Effector memory CD4-positive, alpha-beta T cell (primary cell): ENCODE results near the gene ING5.

Source experiments
- DNase-seq, 3 donors: peaks; one replicate each; pipeline ENCODE4 v3.0.0-alpha.2; 2020
- H3K27ac ChIP-seq: 2 replicates; pipeline ENCODE4 v1.7.0; 2013; ENCODE audit warnings: mild to moderate bottlenecking, low read length, moderate library complexity; ENCODE audit not compliant: insufficient read depth, poor library complexity, severe bottlenecking
- H3K27me3 ChIP-seq: replicated peaks from 2 replicates; pipeline ENCODE4 v1.7.0; 2013; ENCODE audit warnings: mild to moderate bottlenecking, low read length; ENCODE audit not compliant: insufficient read depth, control insufficient read depth, poor library complexity, severe bottlenecking
- H3K36me3 ChIP-seq: 2 replicates; pipeline ENCODE4 v1.7.0; 2013; ENCODE audit warnings: mild to moderate bottlenecking, low read length, moderate library complexity; ENCODE audit not compliant: control insufficient read depth, insufficient read depth
- H3K4me1 ChIP-seq: 2 replicates; pipeline ENCODE4 v1.7.0; 2013; ENCODE audit warnings: low read length, mild to moderate bottlenecking; ENCODE audit not compliant: control insufficient read depth, insufficient read depth, poor library complexity, severe bottlenecking
- H3K4me3 ChIP-seq: 2 replicates; pipeline ENCODE4 v1.7.0; 2013; ENCODE audit warnings: low read length, low read depth, mild to moderate bottlenecking; ENCODE audit not compliant: insufficient read depth, poor library complexity, severe bottlenecking
- H3K9me3 ChIP-seq: 2 replicates; pipeline ENCODE4 v1.7.0; 2013; ENCODE audit warnings: mild to moderate bottlenecking, low read length, moderate library complexity; ENCODE audit not compliant: control insufficient read depth

Gene ING5

GRCh38 chr2:241672243-241673188 is 29.3 kb upstream of the ING5 start:
- H3K4me1 ChIP-seq = no peaks in the 10 kb centered on the region
- no peaks in the 10 kb centered on the region for H3K9me3 ChIP-seq
- no peak overlapping the region for H3K4me3 ChIP-seq
- DNase-seq = no peak
- no peaks in the 10 kb centered on the region for H3K27me3 ChIP-seq
- peaks cover 52% of the 10 kb centered on the region for H3K36me3 ChIP-seq
- no peak overlapping the region for H3K27ac ChIP-seq

GRCh38 chr2:241673189-241673663 is 28.6 kb upstream of the ING5 start:
- H3K36me3 ChIP-seq = peaks cover 48% of the 10 kb centered on the region
- H3K4me3 ChIP-seq = no peak overlapping the region
- H3K9me3 ChIP-seq = no peaks in the 10 kb centered on the region
- H3K27me3 ChIP-seq = no peaks in the 10 kb centered on the region
- H3K27ac ChIP-seq = no peak overlapping the region
- H3K4me1 ChIP-seq = no peaks in the 10 kb centered on the region
- DNase-seq = no peak

DNA sequence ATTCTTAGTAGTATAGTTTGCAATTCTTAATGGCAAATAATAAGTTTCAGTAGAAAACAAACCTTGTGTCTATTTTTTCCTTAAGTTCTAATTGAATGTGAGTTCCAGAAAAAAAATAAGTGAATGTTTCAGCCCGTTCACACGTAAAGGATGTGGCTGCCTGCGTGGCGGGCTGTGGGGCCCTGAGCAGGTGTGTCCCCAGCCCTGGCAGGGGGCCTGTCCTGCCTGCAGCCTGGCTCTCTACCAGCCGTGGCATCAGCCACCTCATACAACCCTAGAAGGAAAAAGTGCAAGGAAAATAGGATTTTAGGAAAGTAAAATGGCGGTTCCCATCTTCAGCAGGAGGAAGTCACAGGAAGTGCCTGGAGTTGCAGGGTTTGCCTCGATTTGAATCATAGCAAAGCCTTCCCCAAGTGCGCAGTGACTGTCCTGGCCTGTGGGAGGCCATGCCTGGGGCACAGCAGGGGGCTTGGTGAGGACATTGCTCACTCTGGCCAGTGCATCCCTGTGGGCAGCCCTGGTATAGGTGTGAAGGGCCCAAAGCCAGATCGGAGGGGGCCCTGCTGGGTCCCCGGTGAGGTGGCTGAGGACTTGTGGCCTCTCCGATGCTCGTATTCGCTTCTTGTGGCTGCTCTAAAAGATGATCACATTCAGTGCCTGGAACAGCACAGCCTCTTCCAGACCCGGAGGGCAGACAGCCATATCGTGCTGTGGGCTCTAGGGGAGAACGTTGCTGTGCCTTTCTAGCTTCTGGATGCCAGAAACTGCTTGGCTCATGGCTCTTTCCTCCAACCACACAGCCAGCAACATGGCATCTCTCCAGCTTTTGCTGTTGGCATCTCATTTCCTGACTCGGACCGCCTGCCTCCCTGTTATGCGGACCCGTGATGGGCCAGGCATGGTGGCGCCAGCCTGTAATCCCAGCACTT is 27.8 kb upstream of the ING5 start:
- DNase-seq = no peak
- H3K27ac ChIP-seq = no peak overlapping the region

DNA sequence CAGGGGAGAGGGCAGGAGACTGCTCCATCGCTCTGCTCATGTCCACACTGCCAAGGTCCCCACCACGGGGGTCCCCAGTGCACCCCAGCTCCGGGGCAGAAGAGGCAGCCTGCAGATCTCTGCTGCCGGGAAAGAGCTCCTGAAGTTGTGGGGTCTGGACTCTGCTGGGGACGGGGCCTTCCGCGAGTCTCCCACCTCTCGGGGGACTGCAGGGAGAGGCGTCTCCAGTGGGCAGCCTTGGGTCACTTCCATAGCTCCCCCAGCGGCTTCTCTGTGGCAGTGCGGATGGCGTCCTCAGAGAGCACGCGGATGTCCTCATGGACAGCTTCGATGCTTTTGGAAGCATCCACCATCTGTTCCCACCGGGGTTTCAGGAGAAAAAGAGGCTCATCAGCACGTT is 26.0 kb upstream of the ING5 start:
- Histone ChIP-seq H3K36me3 (peaks cover 27% of the 10 kb centered on the region), H3K27me3 (no peaks in the 10 kb centered on the region), H3K9me3 (no peaks in the 10 kb centered on the region), H3K27ac (no peak overlapping the region), H3K4me1 (no peaks in the 10 kb centered on the region), H3K4me3 (no peak overlapping the region)
- DNase-seq = no peak

More for the DNA sequence above, 27.8 kb upstream of the ING5 start:
- Histone ChIP-seq H3K4me1 (no peaks in the 10 kb centered on the region), H3K36me3 (peaks cover 40% of the 10 kb centered on the region), H3K4me3 (no peak overlapping the region), H3K27me3 (no peaks in the 10 kb centered on the region), H3K9me3 (no peaks in the 10 kb centered on the region)

- Histone ChIP-seq H3K4me1 (no peaks in the 10 kb centered on the region), H3K36me3 (peaks cover 27% of the 10 kb centered on the region), H3K9me3 (no peaks in the 10 kb centered on the region), H3K27ac (no peak overlapping the region), H3K27me3 (no peaks in the 10 kb centered on the region), H3K4me3 (no peak overlapping the region)
- no peak for DNase-seq
These were observed 25.2 kb upstream of the ING5 start for GRCh38 chr2:241676665-241677064.

DNA sequence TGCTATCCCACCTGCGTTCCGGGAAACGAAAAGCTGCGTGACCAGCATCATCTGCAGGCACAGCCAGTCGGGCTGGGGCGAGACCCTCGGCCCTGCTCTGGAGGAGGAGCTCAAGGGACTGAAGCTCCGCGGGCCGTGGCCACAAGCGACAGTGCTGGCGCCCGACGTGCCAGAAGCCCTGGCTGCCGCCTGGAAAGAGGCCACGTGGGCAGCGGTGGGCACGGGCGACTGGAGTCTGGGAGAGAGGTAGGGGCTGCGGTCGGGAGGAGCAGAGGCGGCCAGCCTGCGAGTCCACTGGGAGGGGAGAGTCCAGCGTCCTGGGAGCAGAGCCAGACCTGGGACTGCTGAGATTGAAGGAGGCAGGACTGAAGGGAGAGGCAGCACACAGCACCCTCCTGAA is 24.4 kb upstream of the ING5 start:
- Histone ChIP-seq H3K36me3 (peaks cover 27% of the 10 kb centered on the region), H3K4me3 (no peak overlapping the region), H3K4me1 (no peaks in the 10 kb centered on the region), H3K27ac (no peak overlapping the region), H3K9me3 (no peaks in the 10 kb centered on the region), H3K27me3 (no peaks in the 10 kb centered on the region)
- no peak for DNase-seq

DNA sequence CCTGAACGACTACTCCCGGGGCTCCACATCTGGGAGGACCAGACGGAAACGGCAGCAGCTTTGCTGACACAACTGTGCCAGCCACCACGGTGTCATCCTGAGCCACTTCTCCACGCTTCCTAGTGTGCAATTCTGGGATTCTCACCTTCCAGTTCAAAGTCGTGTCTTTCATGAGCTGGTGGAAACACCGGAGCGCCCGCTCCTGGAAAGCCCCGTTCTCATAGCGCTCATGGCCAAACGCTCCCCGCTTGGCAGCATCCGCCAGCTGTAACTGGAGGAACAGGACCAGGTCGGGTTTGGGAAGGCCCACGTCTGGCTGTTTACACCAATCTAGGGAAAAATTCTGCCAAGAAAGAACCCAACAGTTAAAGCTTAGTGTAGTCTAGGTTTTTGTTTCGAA is 23.5 kb upstream of the ING5 start:
- Histone ChIP-seq H3K27me3 (no peaks in the 10 kb centered on the region), H3K36me3 (peaks cover 27% of the 10 kb centered on the region), H3K27ac (no peak overlapping the region), H3K4me3 (no peak overlapping the region), H3K9me3 (no peaks in the 10 kb centered on the region), H3K4me1 (no peaks in the 10 kb centered on the region)
- DNase-seq = no peak

DNA sequence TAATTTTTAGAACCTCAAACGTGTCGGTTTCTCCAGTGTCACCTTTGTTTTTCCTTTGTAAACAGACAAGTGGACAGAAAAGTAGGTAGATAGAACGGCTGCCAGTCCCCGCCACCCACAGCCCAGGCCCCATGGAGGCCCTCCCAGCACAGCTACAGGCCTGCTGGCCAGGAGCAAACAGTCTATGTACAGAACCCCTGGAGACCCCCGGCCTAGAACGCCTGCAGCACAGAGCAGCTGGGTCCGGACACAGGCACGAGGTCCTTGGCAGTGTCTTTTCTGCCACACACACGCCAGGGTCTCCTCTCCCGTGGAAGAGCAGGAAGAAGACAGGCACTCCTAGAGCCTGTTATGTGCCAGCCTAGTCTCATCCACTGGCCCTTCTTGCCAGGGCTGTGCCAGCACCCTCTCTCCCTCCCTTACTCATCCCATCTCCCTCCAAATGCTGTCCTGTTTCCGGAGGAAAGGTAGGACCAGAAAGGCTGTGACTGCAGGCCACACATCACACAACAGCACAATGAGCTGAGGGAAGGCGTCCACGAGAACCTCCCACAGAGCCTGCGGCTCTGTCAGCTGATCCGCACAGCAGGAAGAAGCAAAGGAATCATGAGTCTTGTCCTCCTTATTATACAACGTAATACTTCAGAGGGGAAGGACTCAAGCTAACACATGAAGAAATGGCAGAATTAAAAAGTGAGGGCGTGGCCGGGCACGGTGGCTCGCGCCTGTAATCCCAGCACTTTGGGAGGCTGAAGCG is 22.9 kb upstream of the ING5 start:
- Histone ChIP-seq H3K27me3 (no peaks in the 10 kb centered on the region), H3K4me1 (no peaks in the 10 kb centered on the region), H3K4me3 (no peak overlapping the region), H3K27ac (no peak overlapping the region), H3K36me3 (peaks cover 27% of the 10 kb centered on the region), H3K9me3 (no peaks in the 10 kb centered on the region)
- DNase-seq = no peak

DNA sequence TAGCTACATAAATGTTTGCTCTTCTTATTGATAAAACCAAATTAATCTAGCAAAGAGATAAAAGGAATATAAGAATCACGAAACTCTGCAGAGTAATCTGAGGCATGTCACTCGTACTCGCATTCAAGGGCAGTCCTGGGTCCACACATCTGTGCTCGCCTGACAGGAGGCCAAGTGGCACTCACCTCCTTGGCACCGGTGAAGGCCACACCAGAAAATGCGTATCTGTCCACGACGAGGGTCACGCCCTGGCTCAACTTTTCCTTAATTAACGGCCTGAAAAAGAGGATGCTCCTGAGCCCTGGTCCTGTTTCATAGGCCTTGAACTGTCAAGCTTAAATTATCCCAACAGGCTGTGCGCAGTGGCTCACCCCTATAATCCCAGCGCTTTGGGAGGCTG is 21.8 kb upstream of the ING5 start:
- H3K27me3 ChIP-seq = no peaks in the 10 kb centered on the region
- no peaks in the 10 kb centered on the region for H3K9me3 ChIP-seq
- H3K4me3 ChIP-seq = no peak overlapping the region
- H3K36me3 ChIP-seq = peaks cover 27% of the 10 kb centered on the region
- H3K4me1 ChIP-seq = no peaks in the 10 kb centered on the region
- no peak overlapping the region for H3K27ac ChIP-seq
- DNase-seq = no peak
